ENCODE measurements around the gene ITGA4. TPM values are rescaled to one million over a fixed set of nuclear protein-coding genes. Genes with fewer than 3 reads are reported as not detected.

The ITGA4 gene
- polyA plus RNA-seq, 1 donor = 14.9 TPM

GRCh38 chr2:181467966-181468707, 11.0 kb downstream of the ITGA4 start:
- no CpG with 5 or more reads among the region's 3 CpGs for WGBS (ENCODE audit: insufficient coverage, low lambda C conversion rate)
- Histone ChIP-seq H3K9me3 (ENCODE audit: control insufficient read depth, low read depth, low read length) (no peaks in the 10 kb centered on the region), H3K36me3 (ENCODE audit: control insufficient read depth, insufficient read depth, low read length) (no peaks in the 10 kb centered on the region), H3K4me3 (ENCODE audit: low read length) (no peak overlapping the region), H3K27ac (ENCODE audit: low read length) (no peak overlapping the region), H3K27me3 (ENCODE audit: control insufficient read depth, insufficient read depth, low read length) (no peaks in the 10 kb centered on the region), H3K4me1 (ENCODE audit: control insufficient read depth, insufficient read depth, low read length) (no peaks in the 10 kb centered on the region)
- no peak for DNase-seq

GRCh38 chr2:181468811-181469210, 11.6 kb downstream of the ITGA4 start:
- no peak overlapping the region for H3K4me3 ChIP-seq (ENCODE audit: low read length)
- H3K4me1 ChIP-seq (ENCODE audit: control insufficient read depth, insufficient read depth, low read length) = no peaks in the 10 kb centered on the region
- no peaks in the 10 kb centered on the region for H3K9me3 ChIP-seq (ENCODE audit: control insufficient read depth, low read depth, low read length)
- H3K27me3 ChIP-seq (ENCODE audit: control insufficient read depth, insufficient read depth, low read length) = no peaks in the 10 kb centered on the region
- WGBS (ENCODE audit: insufficient coverage, low lambda C conversion rate) = 75% methylated on average over 1 of the region's 1 CpG
- H3K27ac ChIP-seq (ENCODE audit: low read length) = no peak overlapping the region
- no peak for DNase-seq
- H3K36me3 ChIP-seq (ENCODE audit: control insufficient read depth, insufficient read depth, low read length) = no peaks in the 10 kb centered on the region

DNA sequence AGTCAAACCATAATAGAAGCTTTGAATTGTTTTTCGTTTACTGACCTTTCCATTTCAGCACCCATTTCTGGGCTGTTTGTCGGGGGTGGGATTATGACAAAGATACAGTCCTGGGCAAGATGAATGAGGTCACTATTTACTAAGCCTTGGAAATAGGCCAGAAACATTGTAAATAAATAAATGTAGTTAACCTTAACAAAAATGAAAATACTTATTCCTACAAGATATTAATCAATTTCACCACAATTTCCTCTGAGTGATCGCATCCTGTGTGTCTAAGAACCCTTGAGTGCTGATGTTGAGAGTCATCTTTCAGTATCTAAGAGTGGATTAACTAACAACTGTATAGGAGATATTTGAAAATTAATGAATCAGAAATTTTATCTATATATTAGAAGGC, 14.0 kb downstream of the ITGA4 start:
- Histone ChIP-seq H3K4me1 (ENCODE audit: control insufficient read depth, insufficient read depth, low read length) (no peaks in the 10 kb centered on the region), H3K27me3 (ENCODE audit: control insufficient read depth, insufficient read depth, low read length) (no peaks in the 10 kb centered on the region), H3K27ac (ENCODE audit: low read length) (no peak overlapping the region), H3K36me3 (ENCODE audit: control insufficient read depth, insufficient read depth, low read length) (no peaks in the 10 kb centered on the region), H3K4me3 (ENCODE audit: low read length) (no peak overlapping the region), H3K9me3 (ENCODE audit: control insufficient read depth, low read depth, low read length) (no peaks in the 10 kb centered on the region)
- WGBS (ENCODE audit: insufficient coverage, low lambda C conversion rate) = 100% methylated on average over 1 of the region's 3 CpGs
- no peak for DNase-seq

DNA sequence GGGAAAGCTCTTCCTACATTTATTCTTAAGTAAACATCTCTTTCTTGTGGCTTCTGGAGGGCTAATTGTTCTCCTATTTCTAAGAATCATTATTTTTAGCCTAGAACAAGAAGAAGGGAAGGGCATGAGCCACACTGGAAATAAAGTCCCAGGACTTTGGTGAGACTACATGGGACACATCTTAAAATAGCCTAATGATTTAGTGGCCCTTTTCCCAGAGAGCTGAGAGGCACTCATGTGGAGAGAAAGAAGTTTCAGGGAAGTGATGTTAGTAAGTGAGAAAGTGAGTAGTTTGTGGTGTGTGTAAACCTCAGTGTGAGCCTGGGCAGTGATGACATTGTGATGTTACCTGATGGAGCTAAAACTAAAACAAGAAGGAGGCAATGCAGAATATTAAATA, 14.6 kb downstream of the ITGA4 start:
- no peak for DNase-seq
- H3K36me3 ChIP-seq (ENCODE audit: control insufficient read depth, insufficient read depth, low read length) = no peaks in the 10 kb centered on the region
- H3K27me3 ChIP-seq (ENCODE audit: control insufficient read depth, insufficient read depth, low read length) = no peaks in the 10 kb centered on the region
- H3K4me1 ChIP-seq (ENCODE audit: control insufficient read depth, insufficient read depth, low read length) = no peaks in the 10 kb centered on the region
- no peak overlapping the region for H3K4me3 ChIP-seq (ENCODE audit: low read length)
- no peaks in the 10 kb centered on the region for H3K9me3 ChIP-seq (ENCODE audit: control insufficient read depth, low read depth, low read length)
- no peak overlapping the region for H3K27ac ChIP-seq (ENCODE audit: low read length)

DNA sequence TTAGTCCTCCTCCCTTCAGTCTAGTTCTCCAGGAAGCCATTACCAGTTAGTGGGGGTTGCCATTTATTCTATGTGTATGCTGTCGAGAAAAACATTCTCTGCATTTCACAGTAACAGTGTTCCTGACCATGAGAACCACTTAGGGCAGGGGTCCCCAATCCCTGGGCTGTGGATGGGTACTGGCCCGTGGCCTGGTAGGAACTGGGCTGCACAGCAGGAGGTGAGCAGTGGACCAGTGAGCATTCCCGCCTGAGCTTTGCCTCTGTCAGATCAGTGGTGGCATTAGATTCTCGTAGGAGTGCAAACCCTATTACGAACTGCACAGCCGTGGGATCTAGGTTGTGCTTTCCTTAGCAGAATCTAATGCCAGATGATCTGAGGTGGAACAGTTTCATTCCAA, 15.8 kb downstream of the ITGA4 start:
- no peak overlapping the region for H3K4me3 ChIP-seq (ENCODE audit: low read length)
- WGBS (ENCODE audit: insufficient coverage, low lambda C conversion rate) = no CpG with 5 or more reads among the region's 6 CpGs
- H3K9me3 ChIP-seq (ENCODE audit: control insufficient read depth, low read depth, low read length) = no peaks in the 10 kb centered on the region
- DNase-seq = no peak
- H3K27ac ChIP-seq (ENCODE audit: low read length) = no peak overlapping the region
- no peaks in the 10 kb centered on the region for H3K36me3 ChIP-seq (ENCODE audit: control insufficient read depth, insufficient read depth, low read length)
- H3K4me1 ChIP-seq (ENCODE audit: control insufficient read depth, insufficient read depth, low read length) = no peaks in the 10 kb centered on the region
- H3K27me3 ChIP-seq (ENCODE audit: control insufficient read depth, insufficient read depth, low read length) = no peaks in the 10 kb centered on the region

DNA sequence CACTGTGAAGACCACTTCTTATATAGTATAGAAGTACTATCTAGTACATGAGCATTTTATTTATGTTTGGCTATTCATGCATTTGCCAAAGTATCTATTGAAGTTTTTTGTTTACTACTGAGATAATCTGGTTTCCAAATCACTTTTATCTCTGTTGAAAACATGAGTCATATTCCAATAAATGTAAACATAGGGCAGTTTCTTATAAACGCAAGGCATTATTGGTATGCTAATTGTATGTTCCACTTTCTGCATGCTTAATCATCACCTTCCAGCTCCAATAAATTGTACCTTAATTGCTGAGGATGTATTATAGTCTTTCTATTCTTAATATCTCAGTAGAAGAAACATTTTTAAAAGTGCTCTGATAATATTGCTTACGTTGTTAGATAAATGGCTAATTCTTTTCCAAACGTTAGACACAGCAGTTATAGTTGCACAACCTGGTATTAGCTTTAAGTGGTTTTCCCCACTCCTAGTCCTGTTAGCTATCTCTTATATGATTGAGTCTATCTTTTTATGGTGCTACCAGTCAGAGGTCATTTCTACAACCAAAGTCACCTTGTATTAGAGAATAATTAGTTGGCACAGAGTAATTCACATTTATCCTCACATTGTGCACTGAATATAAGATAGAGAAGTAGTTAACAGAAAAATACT, 17.2 kb downstream of the ITGA4 start:
- Histone ChIP-seq H3K4me3 (ENCODE audit: low read length) (no peak overlapping the region), H3K4me1 (ENCODE audit: control insufficient read depth, insufficient read depth, low read length) (no peaks in the 10 kb centered on the region), H3K27me3 (ENCODE audit: control insufficient read depth, insufficient read depth, low read length) (no peaks in the 10 kb centered on the region), H3K27ac (ENCODE audit: low read length) (no peak overlapping the region), H3K9me3 (ENCODE audit: control insufficient read depth, low read depth, low read length) (no peaks in the 10 kb centered on the region), H3K36me3 (ENCODE audit: control insufficient read depth, insufficient read depth, low read length) (no peaks in the 10 kb centered on the region)
- peak; percentile 10 to 47 for DNase-seq
- WGBS (ENCODE audit: insufficient coverage, low lambda C conversion rate) = 29% methylated on average over 2 of the region's 3 CpGs

DNA sequence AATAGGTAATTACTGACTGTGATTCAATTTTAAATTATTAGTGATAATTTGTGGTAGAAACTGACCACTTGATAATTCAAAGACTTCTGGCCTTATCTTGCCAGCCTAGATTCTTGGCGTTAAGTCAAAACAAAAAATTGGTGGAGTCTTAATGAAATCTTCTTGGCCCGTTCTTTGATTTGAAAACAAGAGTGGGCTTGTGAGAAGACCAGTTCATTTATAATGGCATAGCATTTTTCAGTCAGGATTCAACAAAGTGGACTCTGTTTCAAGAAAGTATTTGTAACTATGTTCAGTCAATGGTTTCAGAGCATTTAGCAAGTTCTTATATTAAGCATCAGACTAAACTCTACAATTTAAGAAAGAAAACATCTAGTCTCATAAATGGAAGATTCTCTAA, 26.0 kb downstream of the ITGA4 start:
- Histone ChIP-seq H3K27ac (ENCODE audit: low read length) (no peak overlapping the region), H3K4me1 (ENCODE audit: control insufficient read depth, insufficient read depth, low read length) (no peaks in the 10 kb centered on the region), H3K36me3 (ENCODE audit: control insufficient read depth, insufficient read depth, low read length) (no peaks in the 10 kb centered on the region), H3K9me3 (ENCODE audit: control insufficient read depth, low read depth, low read length) (no peaks in the 10 kb centered on the region), H3K27me3 (ENCODE audit: control insufficient read depth, insufficient read depth, low read length) (no peaks in the 10 kb centered on the region), H3K4me3 (ENCODE audit: low read length) (no peak overlapping the region)
- no peak for DNase-seq
- no CpG with 5 or more reads among the region's 2 CpGs for WGBS (ENCODE audit: insufficient coverage, low lambda C conversion rate)

DNA sequence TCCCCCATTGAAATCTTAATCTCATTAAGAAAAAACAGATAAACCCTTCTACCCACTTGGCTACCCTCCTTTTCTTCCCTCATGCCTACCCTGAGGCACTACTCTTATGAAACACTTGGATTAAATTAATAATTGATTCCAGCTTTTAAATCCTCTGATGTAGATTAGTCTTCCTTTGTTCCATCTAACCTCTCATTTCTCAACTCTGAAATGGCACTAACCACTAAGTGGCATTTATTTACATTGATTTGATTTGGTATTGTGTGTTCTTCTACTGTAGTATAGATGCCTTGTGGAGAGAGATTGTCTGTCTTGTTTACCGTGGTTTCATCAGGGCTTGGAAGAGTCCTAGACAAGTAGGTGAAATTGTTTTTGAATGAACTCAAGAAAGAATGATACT, 26.7 kb downstream of the ITGA4 start:
- no peaks in the 10 kb centered on the region for H3K9me3 ChIP-seq (ENCODE audit: control insufficient read depth, low read depth, low read length)
- no peaks in the 10 kb centered on the region for H3K36me3 ChIP-seq (ENCODE audit: control insufficient read depth, insufficient read depth, low read length)
- WGBS (ENCODE audit: insufficient coverage, low lambda C conversion rate) = 100% methylated on average over 1 of the region's 1 CpG
- no peak for DNase-seq
- no peaks in the 10 kb centered on the region for H3K27me3 ChIP-seq (ENCODE audit: control insufficient read depth, insufficient read depth, low read length)
- no peak overlapping the region for H3K4me3 ChIP-seq (ENCODE audit: low read length)
- no peak overlapping the region for H3K27ac ChIP-seq (ENCODE audit: low read length)
- H3K4me1 ChIP-seq (ENCODE audit: control insufficient read depth, insufficient read depth, low read length) = no peaks in the 10 kb centered on the region

- H3K4me3 ChIP-seq (ENCODE audit: low read length) = no peak overlapping the region
- H3K27me3 ChIP-seq (ENCODE audit: control insufficient read depth, insufficient read depth, low read length) = no peaks in the 10 kb centered on the region
- H3K27ac ChIP-seq (ENCODE audit: low read length) = no peak overlapping the region
- no CpG with 5 or more reads among the region's 5 CpGs for WGBS (ENCODE audit: insufficient coverage, low lambda C conversion rate)
- DNase-seq = no peak
- H3K36me3 ChIP-seq (ENCODE audit: control insufficient read depth, insufficient read depth, low read length) = no peaks in the 10 kb centered on the region
- H3K9me3 ChIP-seq (ENCODE audit: control insufficient read depth, low read depth, low read length) = no peaks in the 10 kb centered on the region
- no peaks in the 10 kb centered on the region for H3K4me1 ChIP-seq (ENCODE audit: control insufficient read depth, insufficient read depth, low read length)
Measured at GRCh38 chr2:181484851-181485637, 27.9 kb downstream of the ITGA4 start.

DNA sequence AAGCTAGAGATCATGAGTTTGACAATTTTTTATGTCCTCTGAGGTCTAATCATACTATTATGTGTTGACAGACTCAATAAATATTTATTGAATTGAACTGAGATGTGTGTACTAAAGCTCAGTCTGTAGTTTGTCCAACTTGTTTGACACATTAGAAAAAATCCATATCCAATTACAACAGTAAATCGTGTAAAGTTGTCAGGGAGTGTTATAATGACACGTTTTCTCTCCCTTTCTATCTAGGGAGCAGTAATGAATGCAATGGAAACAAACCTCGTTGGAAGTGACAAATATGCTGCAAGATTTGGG, 28.4 kb downstream of the ITGA4 start:
- H3K9me3 ChIP-seq (ENCODE audit: control insufficient read depth, low read depth, low read length) = no peaks in the 10 kb centered on the region
- WGBS (ENCODE audit: insufficient coverage, low lambda C conversion rate) = 44% methylated on average over 2 of the region's 3 CpGs
- no peaks in the 10 kb centered on the region for H3K36me3 ChIP-seq (ENCODE audit: control insufficient read depth, insufficient read depth, low read length)
- H3K27me3 ChIP-seq (ENCODE audit: control insufficient read depth, insufficient read depth, low read length) = no peaks in the 10 kb centered on the region
- no peak for DNase-seq
- H3K4me3 ChIP-seq (ENCODE audit: low read length) = no peak overlapping the region
- no peak overlapping the region for H3K27ac ChIP-seq (ENCODE audit: low read length)
- no peaks in the 10 kb centered on the region for H3K4me1 ChIP-seq (ENCODE audit: control insufficient read depth, insufficient read depth, low read length)

Measured in large intestine (tissue), 3 donors.